Caco-2 (cell line): Measurements from ENCODE around the gene ATL2. TPM values are rescaled to one million over a fixed set of nuclear protein-coding genes. Genes with fewer than 3 reads are reported as not detected.

Experiments used
- BruUV-seq: library from RNA; stranded (reverse); fragments of 400-500 nt; replicated peaks from 2 replicates; lab custom pipeline; 2021; lab: Mats Ljungman, UMichigan
- CTCF ChIA-PET: fragments of 300-600 bp; sonication (Branson Sonifier 250); formaldehyde crosslinking; loops from one replicate; lab custom pipeline; 2022; ENCODE audit warnings: antibody characterized with exemption; lab: Charles Lee
- POLR2A ChIA-PET: fragments of 300-600 bp; sonication (Branson Sonifier 250); formaldehyde crosslinking; loops from one replicate; lab custom pipeline; 2022; ENCODE audit warnings: antibody characterized with exemption; lab: Charles Lee
- DNase-seq, 2 experiments: peaks; one replicate each; pipeline versions ENCODE4 v3.0.0 to v3.0.0-alpha.2; 2020 to 2022
- H3K27me3 ChIP-seq: replicated peaks from 2 replicates; pipeline ENCODE4 v1.6.0; 2011; ENCODE audit warnings: low read length; ENCODE audit not compliant: control insufficient read depth, insufficient read depth
- H3K36me3 ChIP-seq: 2 replicates; pipeline ENCODE4 v1.5.1; 2011; ENCODE audit warnings: low read length; ENCODE audit not compliant: control insufficient read depth, insufficient read depth
- H3K4me1 ChIP-seq: fragments of 250-450 bp; sonication (Bioruptor Pico); 2 replicates; pipeline ENCODE4 v1.5.1; 2020; ENCODE audit warnings: mild to moderate bottlenecking
- H3K4me3 ChIP-seq: 2 replicates; pipeline ENCODE4 v1.5.1; 2011; ENCODE audit warnings: low read depth, mild to moderate bottlenecking, control low read depth, low read length
- H3K9me3 ChIP-seq: fragments of 250-450 bp; sonication (Bioruptor Pico); 2 replicates; pipeline ENCODE4 v1.5.1; 2020; ENCODE audit warnings: mild to moderate bottlenecking, moderate library complexity
- H3K27ac Mint-ChIP-seq: one replicate; pipeline ENCODE4 v1.8.0; 2022; ENCODE audit warnings: mixed read lengths; ENCODE audit not compliant: unreplicated experiment
- H3K27me3 Mint-ChIP-seq: one replicate; pipeline ENCODE4 v1.8.0; 2022; ENCODE audit warnings: mixed read lengths; ENCODE audit not compliant: insufficient read depth, unreplicated experiment
- H3K36me3 Mint-ChIP-seq: one replicate; pipeline ENCODE4 v1.8.0; 2022; ENCODE audit warnings: mild to moderate bottlenecking, mixed read lengths; ENCODE audit not compliant: insufficient read depth, unreplicated experiment
- H3K4me1 Mint-ChIP-seq: one replicate; pipeline ENCODE4 v1.8.0; 2022; ENCODE audit warnings: low read depth, mixed read lengths; ENCODE audit not compliant: unreplicated experiment
- H3K4me3 Mint-ChIP-seq: one replicate; pipeline ENCODE4 v1.8.0; 2022; ENCODE audit warnings: mild to moderate bottlenecking, moderate library complexity, mixed read lengths; ENCODE audit not compliant: unreplicated experiment
- H3K9me3 Mint-ChIP-seq: one replicate; pipeline ENCODE4 v1.8.0; 2022; ENCODE audit warnings: mixed read lengths; ENCODE audit not compliant: unreplicated experiment
- intact Hi-C: fragments of 100-400 bp; cut with micrococcal nuclease; formaldehyde crosslinking; loops from one replicate; pipeline ENCODE4 v1.10.0; 2022; ENCODE audit not compliant: unreplicated experiment
- total RNA-seq: library from RNA; stranded (reverse); gene quantifications from 2 replicates; pipeline ENCODE4 v1.2.3, GENCODE V29; 2022
- TF ChIP-seq, protein P1 (sequence below), 2 experiments: fragments of 200-600 bp in 1 of 2; IDR thresholded peaks; 1 replicate in 1 of 2; 2 replicates in 1 of 2; pipeline versions ENCODE4 v1.5.1 to v1.8.0; 2011 to 2022; ENCODE audit warnings: antibody characterized with exemption in 1 of 2, control low read depth in 1 of 2, inconsistent platforms in 1 of 2, low read depth in 1 of 2, low read length in 1 of 2, mild to moderate bottlenecking in 1 of 2, moderate library complexity in 1 of 2; ENCODE audit not compliant: insufficient read depth in 1 of 2, severe bottlenecking in 1 of 2, unreplicated experiment in 1 of 2

ATL2 gene
- total RNA-seq, 1 experiment from 2014 or later = 107 TPM

DNA sequence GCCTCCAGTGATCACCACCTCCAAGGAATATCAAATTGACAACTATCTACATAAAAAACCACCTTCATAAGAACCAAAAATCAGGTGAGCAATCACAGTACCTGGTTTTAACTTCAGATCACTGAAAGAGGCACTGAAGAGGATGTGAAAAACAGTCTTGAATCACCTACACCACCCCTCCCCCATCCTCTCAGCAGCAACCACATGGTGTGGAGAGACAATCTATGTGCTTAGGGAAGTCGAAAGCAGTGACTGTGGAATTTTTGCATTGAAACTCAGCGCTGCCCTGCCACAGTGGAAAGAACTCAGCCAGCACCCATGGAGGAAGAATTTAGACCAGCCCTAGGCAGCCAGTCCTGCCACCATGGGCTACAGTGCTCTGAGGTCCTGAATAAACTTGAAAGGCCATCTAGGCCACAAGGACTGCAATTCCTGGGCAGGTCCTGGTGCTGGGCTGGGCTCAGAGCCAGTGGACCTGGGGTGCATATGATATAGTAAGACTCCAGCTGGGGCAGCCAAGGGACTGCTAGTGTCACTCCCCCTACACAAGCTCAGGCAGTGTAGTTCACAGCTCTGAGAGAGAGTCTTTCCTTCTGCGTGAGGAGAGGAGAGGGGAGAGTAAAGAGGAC, 75.6 kb downstream of the ATL2 start:
- intact Hi-C loops = no loop called here
- Histone ChIP-seq H3K9me3 (0 out of 2 replicates have a peak, but pooled peaks cover 2% of the 10 kb centered on the region), H3K4me1 (peaks cover 29% of the 10 kb centered on the region), H3K4me3 (no peak overlapping the region), H3K36me3 (peaks cover 6% of the 10 kb centered on the region), H3K27me3 (no peaks in the 10 kb centered on the region)
- H3K9me3 Mint-ChIP-seq = peaks cover 8% of the 10 kb centered on the region
- H3K27ac Mint-ChIP-seq = no peak overlapping the region
- CTCF ChIA-PET = no interaction called here
- no peak overlapping the region for H3K4me3 Mint-ChIP-seq
- POLR2A ChIA-PET = no interaction called here
- no peak for DNase-seq
- H3K27me3 Mint-ChIP-seq = no peaks in the 10 kb centered on the region
- H3K36me3 Mint-ChIP-seq = peaks cover 88% of the 10 kb centered on the region
- H3K4me1 Mint-ChIP-seq = peaks cover 27% of the 10 kb centered on the region
- BruUV-seq = no TSS peak
- TF ChIP-seq, protein P1, sequence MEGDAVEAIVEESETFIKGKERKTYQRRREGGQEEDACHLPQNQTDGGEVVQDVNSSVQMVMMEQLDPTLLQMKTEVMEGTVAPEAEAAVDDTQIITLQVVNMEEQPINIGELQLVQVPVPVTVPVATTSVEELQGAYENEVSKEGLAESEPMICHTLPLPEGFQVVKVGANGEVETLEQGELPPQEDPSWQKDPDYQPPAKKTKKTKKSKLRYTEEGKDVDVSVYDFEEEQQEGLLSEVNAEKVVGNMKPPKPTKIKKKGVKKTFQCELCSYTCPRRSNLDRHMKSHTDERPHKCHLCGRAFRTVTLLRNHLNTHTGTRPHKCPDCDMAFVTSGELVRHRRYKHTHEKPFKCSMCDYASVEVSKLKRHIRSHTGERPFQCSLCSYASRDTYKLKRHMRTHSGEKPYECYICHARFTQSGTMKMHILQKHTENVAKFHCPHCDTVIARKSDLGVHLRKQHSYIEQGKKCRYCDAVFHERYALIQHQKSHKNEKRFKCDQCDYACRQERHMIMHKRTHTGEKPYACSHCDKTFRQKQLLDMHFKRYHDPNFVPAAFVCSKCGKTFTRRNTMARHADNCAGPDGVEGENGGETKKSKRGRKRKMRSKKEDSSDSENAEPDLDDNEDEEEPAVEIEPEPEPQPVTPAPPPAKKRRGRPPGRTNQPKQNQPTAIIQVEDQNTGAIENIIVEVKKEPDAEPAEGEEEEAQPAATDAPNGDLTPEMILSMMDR (IDR thresholded peaks at IDR 0.05; ENCODE audit: insufficient read depth in 1 of 2, low read depth in 1 of 2, low read length in 1 of 2, severe bottlenecking in 1 of 2, unreplicated experiment in 1 of 2) = no peak

DNA sequence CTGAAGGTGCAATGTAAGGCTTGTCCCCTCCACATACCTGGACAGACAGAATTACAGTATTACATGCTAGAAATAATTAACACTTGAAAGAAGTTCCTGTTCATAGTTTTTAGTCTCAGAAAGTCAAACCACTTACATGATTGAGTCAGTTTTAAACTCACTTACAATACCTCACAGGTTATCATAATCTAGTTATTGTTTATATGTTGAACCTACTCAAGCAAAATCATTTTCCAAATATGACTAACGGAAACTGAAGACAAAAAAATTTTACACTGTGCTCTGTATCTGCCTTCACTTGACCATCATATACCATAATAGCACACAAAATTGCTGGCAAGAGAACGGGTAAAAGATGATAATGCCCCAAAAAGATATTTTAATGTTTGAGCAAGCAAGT, 78.5 kb downstream of the ATL2 start:
- no peak for DNase-seq
- peaks cover 6% of the 10 kb centered on the region for H3K36me3 ChIP-seq
- Mint-ChIP-seq H3K36me3 (peaks cover 80% of the 10 kb centered on the region), H3K27me3 (no peaks in the 10 kb centered on the region), H3K4me1 (peaks cover 12% of the 10 kb centered on the region), H3K4me3 (no peak overlapping the region), H3K9me3 (no peaks in the 10 kb centered on the region), H3K27ac (no peak overlapping the region)
- H3K9me3 ChIP-seq = no peaks in the 10 kb centered on the region
- POLR2A ChIA-PET = no interaction called here
- no TSS peak for BruUV-seq
- CTCF ChIA-PET = no interaction called here
- intact Hi-C loops = no loop called here
- H3K27me3 ChIP-seq = no peaks in the 10 kb centered on the region
- no peak overlapping the region for H3K4me3 ChIP-seq
- TF ChIP-seq, protein P1 (IDR thresholded peaks at IDR 0.05; ENCODE audit: insufficient read depth in 1 of 2, low read depth in 1 of 2, low read length in 1 of 2, severe bottlenecking in 1 of 2, unreplicated experiment in 1 of 2) = no peak
- H3K4me1 ChIP-seq = peaks cover 18% of the 10 kb centered on the region

DNA sequence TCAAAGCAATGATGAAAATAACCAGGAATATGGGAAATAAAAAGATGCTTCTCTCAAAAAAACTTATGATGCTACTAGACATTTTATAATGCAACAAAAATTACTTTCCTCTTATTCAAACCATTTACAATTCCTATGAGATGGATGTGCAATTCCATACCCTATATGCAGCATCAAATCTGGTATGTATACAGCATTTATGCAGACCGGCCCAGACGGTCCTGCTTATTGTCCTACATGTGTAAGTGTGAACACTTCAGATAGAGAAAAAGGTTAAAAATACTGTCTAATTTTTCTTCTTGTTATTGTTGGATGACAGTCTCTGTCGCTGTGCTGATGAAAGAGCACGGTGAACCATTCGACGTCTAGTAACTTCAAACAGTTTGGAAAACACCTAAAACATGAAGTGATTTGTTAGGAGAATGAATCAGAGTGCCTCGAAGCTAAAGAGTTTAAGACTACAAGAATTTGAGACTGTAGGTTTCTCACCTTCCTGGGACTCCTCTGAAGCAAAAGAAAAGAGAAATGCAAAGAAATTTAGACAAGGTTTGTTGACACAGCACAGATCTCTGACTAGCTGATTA, 80.8 kb downstream of the ATL2 start:
- H3K9me3 ChIP-seq = no peaks in the 10 kb centered on the region
- intact Hi-C loops = no loop called here
- no peaks in the 10 kb centered on the region for H3K27me3 Mint-ChIP-seq
- H3K27me3 ChIP-seq = no peaks in the 10 kb centered on the region
- H3K36me3 Mint-ChIP-seq = peaks cover 79% of the 10 kb centered on the region
- no peaks in the 10 kb centered on the region; the same call in 1 of the 2 replicates for H3K4me1 ChIP-seq
- H3K36me3 ChIP-seq = peaks cover 5% of the 10 kb centered on the region; the same call in 1 of the 2 replicates
- H3K4me3 ChIP-seq = no peak overlapping the region
- H3K27ac Mint-ChIP-seq = no peak overlapping the region
- no TSS peak for BruUV-seq
- ChIA-PET CTCF (no interaction called here), POLR2A (no interaction called here)
- TF ChIP-seq, protein P1 (IDR thresholded peaks at IDR 0.05; ENCODE audit: insufficient read depth in 1 of 2, low read depth in 1 of 2, low read length in 1 of 2, severe bottlenecking in 1 of 2, unreplicated experiment in 1 of 2) = no peak
- no peak for DNase-seq
- H3K4me3 Mint-ChIP-seq = no peak overlapping the region
- no peaks in the 10 kb centered on the region for H3K9me3 Mint-ChIP-seq
- no peaks in the 10 kb centered on the region for H3K4me1 Mint-ChIP-seq
